Measurements from ENCODE around the gene CRYBG3.

The CRYBG3 gene

GRCh38 chr3:97931218-97931617, 109.4 kb downstream of the CRYBG3 start:
- no peaks in the 10 kb centered on the region for H3K4me1 ChIP-seq (ENCODE audit: insufficient read depth, insufficient read length)
- no peaks in the 10 kb centered on the region for H3K9me3 ChIP-seq (ENCODE audit: insufficient read depth, low read length)
- no peaks in the 10 kb centered on the region for H3K27me3 ChIP-seq (ENCODE audit: insufficient read depth, insufficient read length)
- H3K36me3 ChIP-seq (ENCODE audit: insufficient read depth, insufficient read length, low read length) = peaks cover 9% of the 10 kb centered on the region
- no peak overlapping the region for H3K9ac ChIP-seq (ENCODE audit: insufficient read length, low read depth)
- H3K4me3 ChIP-seq (ENCODE audit: insufficient read length, low read depth) = no peak overlapping the region
- TF ChIP-seq ZNF274 (IDR thresholded peaks at IDR 0.05; ENCODE audit: low read depth, low read length) (no peak), SUZ12 (IDR thresholded peaks at IDR 0.05; ENCODE audit: extremely low read depth, insufficient read depth, insufficient read length) (no peak), YY1 (IDR thresholded peaks at IDR 0.05; ENCODE audit: insufficient read depth, insufficient read length) (no peak)
- no peak for DNase-seq (ENCODE audit: low read depth, low spot score)

DNA sequence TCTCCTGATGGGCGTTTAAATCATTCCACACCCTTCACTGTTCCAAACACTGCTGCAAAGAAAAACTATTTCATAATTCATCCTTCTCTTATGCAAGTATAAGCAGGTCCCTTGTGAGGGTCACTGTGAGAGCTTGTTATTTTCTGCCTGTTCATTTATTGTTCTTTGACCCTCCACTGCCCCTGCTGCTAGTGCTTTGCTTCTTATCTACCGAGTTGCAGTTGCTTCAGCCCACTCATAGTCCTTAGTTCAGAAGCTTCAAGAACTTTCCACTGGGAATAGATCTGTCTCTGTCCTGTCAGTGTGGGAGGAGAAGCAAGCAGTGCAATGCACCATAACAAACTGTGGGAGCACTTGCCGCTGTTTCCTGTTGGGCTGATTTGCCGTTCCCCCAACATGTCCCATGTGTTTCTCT, 110.6 kb downstream of the CRYBG3 start:
- H3K27me3 ChIP-seq (ENCODE audit: insufficient read depth, insufficient read length) = no peaks in the 10 kb centered on the region
- no peaks in the 10 kb centered on the region for H3K9me3 ChIP-seq (ENCODE audit: insufficient read depth, low read length)
- DNase-seq (ENCODE audit: low read depth, low spot score) = no peak
- no peak overlapping the region for H3K4me3 ChIP-seq (ENCODE audit: insufficient read length, low read depth)
- no peaks in the 10 kb centered on the region for H3K4me1 ChIP-seq (ENCODE audit: insufficient read depth, insufficient read length)
- no peak overlapping the region for H3K9ac ChIP-seq (ENCODE audit: insufficient read length, low read depth)
- H3K36me3 ChIP-seq (ENCODE audit: insufficient read depth, insufficient read length, low read length) = peaks cover 11% of the 10 kb centered on the region
- TF ChIP-seq ZNF274 (IDR thresholded peaks at IDR 0.05; ENCODE audit: low read depth, low read length) (no peak), SUZ12 (IDR thresholded peaks at IDR 0.05; ENCODE audit: extremely low read depth, insufficient read depth, insufficient read length) (no peak), YY1 (IDR thresholded peaks at IDR 0.05; ENCODE audit: insufficient read depth, insufficient read length) (no peak)

DNA sequence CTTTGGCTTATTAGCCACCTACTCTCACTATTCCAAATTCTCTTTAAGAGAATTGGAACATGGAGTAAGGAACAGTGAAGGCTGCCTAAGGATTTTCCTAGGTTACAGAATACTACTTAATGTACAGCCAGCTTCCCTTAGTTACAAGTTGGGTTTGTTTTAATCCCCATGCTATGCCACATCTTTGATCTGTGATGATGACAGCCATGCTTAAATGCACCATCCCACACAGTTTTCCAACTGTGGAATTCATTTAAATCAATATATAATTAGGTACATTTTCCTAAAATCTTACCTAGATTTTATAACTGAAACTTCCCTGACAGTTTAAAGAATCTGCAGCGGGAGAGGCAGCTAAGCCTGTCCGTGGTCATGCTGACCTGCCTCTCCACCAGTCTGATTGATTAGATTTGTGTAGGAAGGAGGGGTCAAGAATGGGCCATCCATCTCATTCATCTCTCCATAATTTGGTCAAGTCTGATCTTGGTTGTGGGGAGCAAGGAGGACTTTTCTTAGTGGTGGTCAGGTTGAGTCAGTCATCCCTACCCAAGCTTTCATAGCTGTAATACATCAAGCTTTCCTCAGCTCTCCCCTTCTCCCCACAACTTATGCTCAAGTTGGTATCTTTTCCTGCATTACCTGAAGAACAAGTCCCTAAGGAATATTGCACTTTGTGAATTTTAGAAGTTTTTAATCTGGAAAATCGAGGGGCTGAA, 113.3 kb downstream of the CRYBG3 start:
- no peak overlapping the region for H3K9ac ChIP-seq (ENCODE audit: insufficient read length, low read depth)
- H3K27me3 ChIP-seq (ENCODE audit: insufficient read depth, insufficient read length) = no peaks in the 10 kb centered on the region
- TF ChIP-seq ZNF274 (IDR thresholded peaks at IDR 0.05; ENCODE audit: low read depth, low read length) (no peak), YY1 (IDR thresholded peaks at IDR 0.05; ENCODE audit: insufficient read depth, insufficient read length) (no peak), SUZ12 (IDR thresholded peaks at IDR 0.05; ENCODE audit: extremely low read depth, insufficient read depth, insufficient read length) (no peak)
- no peaks in the 10 kb centered on the region for H3K4me1 ChIP-seq (ENCODE audit: insufficient read depth, insufficient read length)
- H3K36me3 ChIP-seq (ENCODE audit: insufficient read depth, insufficient read length, low read length) = peaks cover 15% of the 10 kb centered on the region
- no peak for DNase-seq (ENCODE audit: low read depth, low spot score)
- H3K9me3 ChIP-seq (ENCODE audit: insufficient read depth, low read length) = no peaks in the 10 kb centered on the region
- no peak overlapping the region for H3K4me3 ChIP-seq (ENCODE audit: insufficient read length, low read depth)

DNA sequence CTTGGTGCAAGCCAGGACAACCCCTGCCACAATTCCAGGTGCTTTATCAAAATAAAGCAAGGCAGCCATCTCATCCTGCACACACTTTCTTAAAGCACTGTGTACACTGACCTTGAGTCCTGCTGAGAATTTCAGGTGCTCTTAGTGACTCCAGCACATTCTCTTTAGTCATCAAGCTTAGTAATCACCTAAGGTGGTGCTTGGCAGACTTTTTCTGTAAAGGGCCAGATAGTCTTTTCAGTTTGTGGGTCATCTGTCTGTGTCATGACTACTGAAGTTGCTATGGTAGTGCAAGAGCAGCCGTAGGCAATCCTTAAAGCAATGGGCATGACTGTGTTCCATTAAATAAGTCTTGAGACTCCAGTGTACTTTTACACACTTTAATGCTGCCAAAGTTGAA, 114.0 kb downstream of the CRYBG3 start:
- DNase-seq (ENCODE audit: low read depth, low spot score) = no peak
- Histone ChIP-seq H3K36me3 (ENCODE audit: insufficient read depth, insufficient read length, low read length) (peaks cover 16% of the 10 kb centered on the region), H3K4me1 (ENCODE audit: insufficient read depth, insufficient read length) (no peaks in the 10 kb centered on the region), H3K4me3 (ENCODE audit: insufficient read length, low read depth) (no peak overlapping the region), H3K27me3 (ENCODE audit: insufficient read depth, insufficient read length) (no peaks in the 10 kb centered on the region), H3K9ac (ENCODE audit: insufficient read length, low read depth) (no peak overlapping the region), H3K9me3 (ENCODE audit: insufficient read depth, low read length) (no peaks in the 10 kb centered on the region)
- TF ChIP-seq YY1 (IDR thresholded peaks at IDR 0.05; ENCODE audit: insufficient read depth, insufficient read length) = no peak
- TF ChIP-seq ZNF274 (IDR thresholded peaks at IDR 0.05; ENCODE audit: low read depth, low read length) = no peak
- no peak for TF ChIP-seq SUZ12 (IDR thresholded peaks at IDR 0.05; ENCODE audit: extremely low read depth, insufficient read depth, insufficient read length)

GRCh38 chr3:97937205-97937604, 115.4 kb downstream of the CRYBG3 start:
- Histone ChIP-seq H3K4me3 (ENCODE audit: insufficient read length, low read depth) (no peak overlapping the region), H3K36me3 (ENCODE audit: insufficient read depth, insufficient read length, low read length) (peaks cover 21% of the 10 kb centered on the region), H3K9ac (ENCODE audit: insufficient read length, low read depth) (no peak overlapping the region), H3K9me3 (ENCODE audit: insufficient read depth, low read length) (no peaks in the 10 kb centered on the region), H3K27me3 (ENCODE audit: insufficient read depth, insufficient read length) (no peaks in the 10 kb centered on the region), H3K4me1 (ENCODE audit: insufficient read depth, insufficient read length) (no peaks in the 10 kb centered on the region)
- no peak for TF ChIP-seq ZNF274 (IDR thresholded peaks at IDR 0.05; ENCODE audit: low read depth, low read length)
- TF ChIP-seq SUZ12 (IDR thresholded peaks at IDR 0.05; ENCODE audit: extremely low read depth, insufficient read depth, insufficient read length) = no peak
- no peak for TF ChIP-seq YY1 (IDR thresholded peaks at IDR 0.05; ENCODE audit: insufficient read depth, insufficient read length)
- no peak for DNase-seq (ENCODE audit: low read depth, low spot score)

GRCh38 chr3:97938444-97938843, 116.6 kb downstream of the CRYBG3 start:
- Histone ChIP-seq H3K4me1 (ENCODE audit: insufficient read depth, insufficient read length) (no peaks in the 10 kb centered on the region), H3K9me3 (ENCODE audit: insufficient read depth, low read length) (no peaks in the 10 kb centered on the region), H3K27me3 (ENCODE audit: insufficient read depth, insufficient read length) (no peaks in the 10 kb centered on the region), H3K36me3 (ENCODE audit: insufficient read depth, insufficient read length, low read length) (peaks cover 32% of the 10 kb centered on the region), H3K4me3 (ENCODE audit: insufficient read length, low read depth) (no peak overlapping the region), H3K9ac (ENCODE audit: insufficient read length, low read depth) (no peak overlapping the region)
- no peak for DNase-seq (ENCODE audit: low read depth, low spot score)
- TF ChIP-seq SUZ12 (IDR thresholded peaks at IDR 0.05; ENCODE audit: extremely low read depth, insufficient read depth, insufficient read length) (no peak), YY1 (IDR thresholded peaks at IDR 0.05; ENCODE audit: insufficient read depth, insufficient read length) (no peak)

- Histone ChIP-seq H3K36me3 (ENCODE audit: insufficient read depth, insufficient read length, low read length) (peaks cover 33% of the 10 kb centered on the region), H3K9ac (ENCODE audit: insufficient read length, low read depth) (no peak overlapping the region), H3K9me3 (ENCODE audit: insufficient read depth, low read length) (no peaks in the 10 kb centered on the region), H3K27me3 (ENCODE audit: insufficient read depth, insufficient read length) (no peaks in the 10 kb centered on the region), H3K4me3 (ENCODE audit: insufficient read length, low read depth) (no peak overlapping the region), H3K4me1 (ENCODE audit: insufficient read depth, insufficient read length) (no peaks in the 10 kb centered on the region)
- TF ChIP-seq SUZ12 (IDR thresholded peaks at IDR 0.05; ENCODE audit: extremely low read depth, insufficient read depth, insufficient read length) (no peak), ZNF274 (IDR thresholded peaks at IDR 0.05; ENCODE audit: low read depth, low read length) (no peak), YY1 (IDR thresholded peaks at IDR 0.05; ENCODE audit: insufficient read depth, insufficient read length) (no peak)
- DNase-seq (ENCODE audit: low read depth, low spot score) = no peak
These were observed 117.6 kb downstream of the CRYBG3 start for GRCh38 chr3:97939401-97939800.

Data from NT2/D1 (cell line).